ENCODE measurements around the gene PRR11.
"Not testable (repeated sequence)": the region's sequence is repeated elsewhere in the genome, so short reads cannot be mapped to it uniquely, and the experiment has no call there.

Gene PRR11

GRCh38 chr17:59220328-59221158 lies 65.0 kb downstream of the PRR11 start, which contains the start of gene GDPD1:
Gene GDPD1, plus strand, starts transcription at chr17:59220511. Its CDS starts 99 bp downstream, at chr17:59220610.
- peak; percentile 99 for DNase-seq

DNA sequence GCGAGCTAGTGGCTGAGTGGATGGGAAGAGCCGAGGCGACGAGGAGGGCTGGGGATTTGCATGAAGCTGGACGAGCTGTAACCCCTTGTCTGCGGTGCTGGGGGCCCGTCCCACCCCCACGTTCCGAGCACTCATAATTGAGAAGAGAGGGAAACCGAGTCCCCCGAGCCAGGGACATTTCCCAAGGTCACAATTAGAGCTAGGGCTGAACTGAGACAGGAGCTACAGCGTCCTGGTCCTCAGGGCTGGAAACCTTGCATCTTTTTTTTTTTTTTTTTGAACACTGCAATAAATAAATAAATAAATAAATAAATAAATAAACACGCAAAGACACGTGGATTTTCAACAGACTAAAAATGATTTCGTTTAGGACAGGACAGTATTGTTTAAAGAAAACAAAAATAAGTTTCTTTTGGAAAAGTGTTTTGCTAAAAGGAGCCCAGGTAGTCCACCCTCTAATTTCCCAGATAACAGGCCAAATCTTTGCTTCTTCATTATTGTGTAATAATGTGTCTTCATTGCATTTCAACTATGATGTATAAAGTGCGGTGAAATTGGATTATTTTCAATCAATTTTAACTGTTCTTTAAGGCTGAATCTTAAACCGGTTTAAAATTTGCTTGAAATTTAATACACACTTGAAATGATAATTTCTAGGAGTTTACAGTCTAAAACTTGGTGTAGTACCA lies 65.8 kb downstream of the PRR11 start:
- DNase-seq = peak; percentile 18

DNA sequence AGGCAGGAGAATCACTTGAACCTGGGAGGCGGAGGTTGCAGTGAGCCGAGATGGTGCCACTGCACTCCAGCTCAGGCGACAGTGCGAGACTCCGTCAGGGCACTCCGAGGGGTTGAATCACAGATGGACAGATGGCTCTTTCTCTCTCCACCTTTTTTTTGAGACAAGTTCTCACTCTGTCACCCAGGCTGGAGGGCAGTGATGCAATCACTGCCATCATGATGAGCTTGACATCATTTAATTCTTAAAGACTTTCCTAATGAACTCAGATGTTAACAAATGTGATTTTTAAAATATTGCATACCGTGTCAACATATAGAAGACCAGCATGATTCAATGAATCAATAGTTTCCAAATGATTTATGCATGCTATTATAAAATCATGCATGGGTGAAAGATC lies 68.3 kb downstream of the PRR11 start:
- no peak for DNase-seq

DNA sequence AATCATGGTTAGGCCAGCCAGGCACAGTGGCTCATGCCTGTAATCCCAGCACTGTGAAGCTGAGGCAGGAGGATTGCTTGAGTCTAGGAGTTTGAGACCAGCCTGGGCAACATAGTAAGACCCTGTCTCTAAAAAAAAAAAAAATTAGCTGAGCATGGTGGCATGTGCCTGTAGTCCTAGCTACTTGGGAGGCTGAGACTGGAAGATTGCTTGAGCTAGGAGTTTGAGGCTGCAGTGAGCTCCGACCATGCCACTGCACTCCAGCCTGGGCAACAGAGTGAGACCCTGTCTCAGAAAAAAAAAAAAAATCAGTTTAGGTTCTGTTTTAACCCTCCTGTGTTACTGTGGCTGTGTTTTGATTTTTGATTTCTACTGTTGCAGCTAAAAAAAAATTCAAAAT lies 73.0 kb downstream of the PRR11 start:
- DNase-seq = not testable (repeated sequence)

DNA sequence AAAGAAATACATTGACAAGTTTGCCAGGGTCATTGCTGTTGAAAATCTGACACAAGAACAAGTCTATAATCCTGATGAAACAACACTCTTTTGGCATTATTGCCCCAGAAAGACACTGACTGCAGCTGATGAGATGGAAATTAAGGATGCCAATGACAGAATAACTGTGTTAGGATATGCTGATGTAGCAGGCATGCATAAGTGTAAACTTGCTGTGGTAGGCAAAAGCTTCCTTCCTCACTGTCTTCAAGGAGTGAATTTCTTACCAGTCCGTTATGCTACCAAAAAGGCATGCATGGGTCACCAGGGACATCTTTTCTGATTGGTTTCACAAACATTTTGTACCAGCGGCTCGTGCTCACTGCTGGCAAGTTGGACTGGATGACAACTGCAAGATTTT lies 75.2 kb downstream of the PRR11 start:
- no peak for DNase-seq

- no peak for DNase-seq
These were observed 79.1 kb downstream of the PRR11 start for GRCh38 chr17:59234631-59235030.

- DNase-seq = no peak
These were observed 83.4 kb downstream of the PRR11 start for GRCh38 chr17:59238906-59239305.

- DNase-seq = no peak
These were observed 88.5 kb downstream of the PRR11 start for GRCh38 chr17:59244081-59244480.
